GM12891 (cell line): Measurements from ENCODE around the gene TSPAN18.

Experiments
- POLR2A ChIP-seq: IDR thresholded peaks from 2 replicates; pipeline ENCODE4 v1.6.1; 2011; ENCODE audit warnings: low read depth, low read length, control low read depth
- POLR2AphosphoS5 ChIP-seq: IDR thresholded peaks from 2 replicates; pipeline ENCODE4 v1.6.1; 2011; ENCODE audit warnings: low read depth, low read length, control low read depth
- SPI1 ChIP-seq: IDR thresholded peaks from 2 replicates; pipeline ENCODE4 v1.6.1; 2011; ENCODE audit warnings: low read depth, low read length, control low read depth
- TAF1 ChIP-seq: IDR thresholded peaks from 2 replicates; pipeline ENCODE4 v1.6.1; 2011; ENCODE audit warnings: low read depth, low read length, control low read depth

- TF ChIP-seq SPI1 (no peak), POLR2A (no peak), POLR2AphosphoS5 (no peak), TAF1 (no peak)
Observed at GRCh38 chr11:44865866-44866272, 139.1 kb downstream of the TSPAN18 start.
